Right ventricle myocardium inferior (tissue), 1 donor: ENCODE measurements around the gene CBX1. TPM values are rescaled to one million over a fixed set of nuclear protein-coding genes. Genes with fewer than 3 reads are reported as not detected.

Experiments
- ATAC-seq: fragments of 200-7000 bp; cut with Tn5 transposase; one replicate; pipeline ENCODE4 v1.9.1; 2020; ENCODE audit warnings: mild to moderate bottlenecking, moderate library complexity
- DNase-seq: peaks from one replicate; pipeline ENCODE4 v3.0.0; 2021; ENCODE audit errors: missing footprints
- intact Hi-C: fragments of 100-400 bp; cut with DNase I; formaldehyde crosslinking; loops from one replicate; pipeline ENCODE4 v1.11.0; 2022
- long read RNA-seq: library from polyadenylated mRNA; unstranded; transcript quantifications from one replicate; pipeline ENCODE4 v2.0.0, GENCODE V29; 2021
- total RNA-seq: library from RNA; stranded (reverse); fragmentation: NEBNext Ultra II Directional; extraction: Animal tissue kit (Norgen Biotek cat#: 25700); gene quantifications from one replicate; pipeline ENCODE4 v1.2.1, GENCODE V29; 2021
- donor health status: DM: no; HTN: yes; CAD: no; lungs with severe emphysema.

The CBX1 gene
- 40.0 TPM for total RNA-seq
- long read RNA-seq, partial matches to known transcripts: 0 of 2 reads
- long read RNA-seq, other reads (novel, unspliced or antisense): 0 of 2 reads

- intact Hi-C loops: no loop called here
- DNase-seq: peak; percentile 98
- ATAC-seq: peak; percentile 99
Measured at GRCh38 chr17:48101012-48101720, at the start of gene CBX1. CBX1 (minus strand) TSS chr17:48101478; CDS start chr17:48077004, 24,474 bp downstream.

- ATAC-seq: no peak
- no peak for DNase-seq
- intact Hi-C loops: no loop called here
Measured at GRCh38 chr17:48150597-48151001, 49.3 kb upstream of the CBX1 start.

- no peak for ATAC-seq
- intact Hi-C loops: no loop called here
- no peak for DNase-seq
Measured at GRCh38 chr17:48149787-48150463, 48.6 kb upstream of the CBX1 start.

GRCh38 chr17:48148854-48149786 is 47.8 kb upstream of the CBX1 start:
- DNase-seq: no peak
- ATAC-seq: no peak
- intact Hi-C loops: no loop called here

- DNase-seq: no peak
- ATAC-seq: no peak
- intact Hi-C loops: no loop called here
Measured at GRCh38 chr17:48148029-48148770, 46.9 kb upstream of the CBX1 start.

- DNase-seq (no peak), ATAC-seq (no peak)
- intact Hi-C loops: no loop called here
Measured at GRCh38 chr17:48144976-48145798, 43.9 kb upstream of the CBX1 start.

GRCh38 chr17:48144231-48144630 is 43.0 kb upstream of the CBX1 start:
- ATAC-seq: no peak
- intact Hi-C loops: no loop called here
- no peak for DNase-seq

GRCh38 chr17:48143629-48144028 is 42.4 kb upstream of the CBX1 start:
- DNase-seq: no peak
- intact Hi-C loops: no loop called here
- no peak for ATAC-seq

GRCh38 chr17:48139944-48140343 is 38.7 kb upstream of the CBX1 start:
- DNase-seq (no peak), ATAC-seq (no peak)
- intact Hi-C loops: no loop called here

GRCh38 chr17:48137656-48138055 is 36.4 kb upstream of the CBX1 start:
- no peak for ATAC-seq
- intact Hi-C loops: no loop called here
- DNase-seq: no peak

GRCh38 chr17:48134912-48135480 is 33.7 kb upstream of the CBX1 start:
- DNase-seq (no peak), ATAC-seq (no peak)
- intact Hi-C loops: loop anchor here (5.0 kb wide), 1 partner anchor 63 kb away; no protein-coding TSS in a partner anchor

- DNase-seq: no peak
- intact Hi-C loops: loop anchor here (5.0 kb wide), 1 partner anchor 60 kb away; no protein-coding TSS in a partner anchor
- peak; percentile 43 for ATAC-seq
Measured at GRCh38 chr17:48132385-48132784, 31.1 kb upstream of the CBX1 start.

- no peak for DNase-seq
- intact Hi-C loops: loop anchor here (1.0 to 5.0 kb wide), 2 partner anchors 59 to 106 kb away; no protein-coding TSS in a partner anchor
- ATAC-seq: peak; percentile 89
Measured at GRCh38 chr17:48131216-48131824, 30.0 kb upstream of the CBX1 start.

GRCh38 chr17:48129981-48130380 is 28.7 kb upstream of the CBX1 start:
- ATAC-seq (no peak), DNase-seq (no peak)
- intact Hi-C loops: loop anchor here (5.0 kb wide), 1 partner anchor 58 kb away; no protein-coding TSS in a partner anchor

- DNase-seq (no peak), ATAC-seq (no peak)
- intact Hi-C loops: no loop called here
Measured at GRCh38 chr17:48128400-48128799, 27.1 kb upstream of the CBX1 start.

GRCh38 chr17:48127371-48128051 is 26.2 kb upstream of the CBX1 start:
- ATAC-seq (no peak), DNase-seq (no peak)
- intact Hi-C loops: no loop called here
